MM.1S (cell line): ENCODE results near the gene C3orf20.

Experiments
- EZH2 ChIP-seq: fragments of 300-600 bp; sonication (generic); optimal IDR thresholded peaks from 2 replicates; pipeline ENCODE3; 2017; ENCODE audit warnings: low read depth, mild to moderate bottlenecking, antibody characterized with exemption, low read length, mixed read lengths
- TF ChIP-seq, protein P1 (sequence below): fragments of 300-600 bp; sonication (generic); IDR thresholded peaks from 2 replicates; pipeline ENCODE4 v1.5.1; 2016; ENCODE audit warnings: antibody characterized with exemption, low read length, mixed read lengths

DNA sequence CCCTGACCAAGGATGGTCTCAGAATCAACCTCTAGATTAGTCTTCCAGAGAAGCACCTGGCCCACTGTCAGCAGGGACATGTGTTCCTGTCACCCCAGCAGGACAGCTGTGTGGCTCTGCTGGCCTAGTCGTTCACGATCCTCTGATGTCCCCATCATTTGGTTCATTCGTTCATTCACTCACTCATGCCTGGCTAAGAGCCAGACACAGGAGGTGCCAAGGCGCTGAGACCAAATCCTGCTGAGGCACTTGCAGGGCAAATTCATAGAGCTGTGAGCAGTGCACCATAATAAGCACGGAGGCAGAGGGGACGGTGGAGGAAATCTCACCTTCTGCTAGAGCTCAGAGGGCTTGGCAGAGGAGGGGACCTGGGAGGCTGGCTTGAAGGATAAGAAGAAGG lies 93.9 kb downstream of the C3orf20 start:
- TF ChIP-seq, protein P1, sequence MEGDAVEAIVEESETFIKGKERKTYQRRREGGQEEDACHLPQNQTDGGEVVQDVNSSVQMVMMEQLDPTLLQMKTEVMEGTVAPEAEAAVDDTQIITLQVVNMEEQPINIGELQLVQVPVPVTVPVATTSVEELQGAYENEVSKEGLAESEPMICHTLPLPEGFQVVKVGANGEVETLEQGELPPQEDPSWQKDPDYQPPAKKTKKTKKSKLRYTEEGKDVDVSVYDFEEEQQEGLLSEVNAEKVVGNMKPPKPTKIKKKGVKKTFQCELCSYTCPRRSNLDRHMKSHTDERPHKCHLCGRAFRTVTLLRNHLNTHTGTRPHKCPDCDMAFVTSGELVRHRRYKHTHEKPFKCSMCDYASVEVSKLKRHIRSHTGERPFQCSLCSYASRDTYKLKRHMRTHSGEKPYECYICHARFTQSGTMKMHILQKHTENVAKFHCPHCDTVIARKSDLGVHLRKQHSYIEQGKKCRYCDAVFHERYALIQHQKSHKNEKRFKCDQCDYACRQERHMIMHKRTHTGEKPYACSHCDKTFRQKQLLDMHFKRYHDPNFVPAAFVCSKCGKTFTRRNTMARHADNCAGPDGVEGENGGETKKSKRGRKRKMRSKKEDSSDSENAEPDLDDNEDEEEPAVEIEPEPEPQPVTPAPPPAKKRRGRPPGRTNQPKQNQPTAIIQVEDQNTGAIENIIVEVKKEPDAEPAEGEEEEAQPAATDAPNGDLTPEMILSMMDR = no peak
- TF ChIP-seq EZH2 = no peak
